ENCODE data around the gene TET3. TPM values are rescaled to one million over a fixed set of nuclear protein-coding genes. Genes with fewer than 3 reads are reported as not detected.

TET3 gene
- total and polyA plus RNA-seq, 2 of the 8 experiments (the other 6 are each of a cell fraction or from before 2014, with no cell fraction given): 4.5 to 21.1 TPM

- Histone ChIP-seq H2AFZ (ENCODE audit: low read length) (no peak overlapping the region), H3K27me3 (replicated peaks in 1 of 4; ENCODE audit: control insufficient read depth in 3 of 4, extremely low read depth in 1 of 4, insufficient read depth in 3 of 4, low read length in 3 of 4) (no peaks in the 10 kb centered on the region), H3K79me1 (ENCODE audit: low read depth, low read length) (peaks cover 28% of the 10 kb centered on the region), H3K23ac (ENCODE audit: insufficient read length) (no peak overlapping the region), H2BK12ac (ENCODE audit: low read depth, low read length) (peak overlapping the region; percentile 60; the same call in 1 of the 2 replicates), H3K4me3 (ENCODE audit: extremely low read depth in 1 of 4, insufficient read depth in 2 of 4, low read depth in 3 of 4, low read length in 4 of 4) (peak overlapping the region; percentile 70 to 91 (median 87)), H2BK20ac (ENCODE audit: low read length) (no peak overlapping the region), H3K36me3 (ENCODE audit: control insufficient read depth in 2 of 4, insufficient read depth in 4 of 4, low read length in 3 of 4) (peaks cover 0 to 4% (median 0%) of the 10 kb centered on the region in 4 experiments; a peak in 1 of 8 replicates), H3K4me1 (replicated peaks in 1 of 4; ENCODE audit: control insufficient read depth in 3 of 4, insufficient read depth in 4 of 4, low read length in 3 of 4) (peaks cover 14 to 39% (median 26%) of the 10 kb centered on the region in 4 experiments), H3K56ac (replicated peaks; ENCODE audit: insufficient read length, low read depth, low read length) (no peak overlapping the region), H4K8ac (ENCODE audit: extremely low read depth, insufficient read depth, low read length) (no peak overlapping the region), H3K4me2 (ENCODE audit: insufficient read depth in 1 of 2, low read depth in 2 of 2, low read length in 2 of 2) (peak overlapping the region; percentile 78 to 81), H2BK120ac (replicated peaks; ENCODE audit: low read depth, low read length) (no peak overlapping the region), H2AK5ac (ENCODE audit: low read depth, low read length) (0 out of 2 replicates have a peak overlapping the region, but pooled peaks have one; percentile 4), H3K23me2 (ENCODE audit: low read depth, low read length) (peaks cover 2% of the 10 kb centered on the region; the same call in 1 of the 2 replicates), H2BK15ac (ENCODE audit: low read length) (0 out of 2 replicates have a peak overlapping the region, but pooled peaks have one; percentile 29), H3K14ac (ENCODE audit: insufficient read length) (no peak overlapping the region), H3K9me3 (ENCODE audit: insufficient read depth in 2 of 2, low read depth in 1 of 2, low read length in 1 of 2) (no peaks in the 10 kb centered on the region), H4K20me1 (replicated peaks in 1 of 2; ENCODE audit: control insufficient read depth in 1 of 2, insufficient read depth in 2 of 2, low read length in 2 of 2) (peaks cover 23 to 35% of the 10 kb centered on the region in 2 experiments), H4K91ac (replicated peaks; ENCODE audit: insufficient read length, low read length) (no peak overlapping the region), H4K5ac (ENCODE audit: insufficient read length, low read depth, low read length) (no peak overlapping the region), H3K27ac (ENCODE audit: low read depth, low read length) (no peak overlapping the region), H3K79me2 (ENCODE audit: control insufficient read depth in 1 of 2, insufficient read depth in 2 of 2, low read length in 2 of 2) (peaks cover 0 to 81% of the 10 kb centered on the region in 2 experiments; a peak in 2 of 4 replicates), H3K18ac (ENCODE audit: extremely low read depth, low read length) (no peak overlapping the region), H3K4ac (replicated peaks; ENCODE audit: insufficient read length, low read depth, low read length) (no peak overlapping the region), H3K9ac (replicated peaks in 1 of 4; ENCODE audit: extremely low read depth in 1 of 4, low read depth in 3 of 4, low read length in 3 of 4) (peak overlapping the region in 1 of 4 experiments; percentile 11; a peak in 1 of 7 replicates), H2BK5ac (ENCODE audit: low read depth, low read length) (peak overlapping the region; percentile 83)
- WGBS, 2 experiments (ENCODE audit: extremely low coverage in 1 of 2, insufficient coverage in 1 of 2, insufficient read length in 1 of 2, insufficient replicate concordance in 2 of 2, low coverage in 1 of 2, low lambda C conversion rate in 2 of 2, missing lambda C conversion rate in 1 of 2): 39% methylated on average over 12 of the region's 16 CpGs; no CpG with 5 or more reads in 1 of the 2 experiments
- ChIA-PET CTCF (ENCODE audit: partially characterized antibody) (interaction anchor here (0.8 to 1.6 kb wide), 6 partner anchors 16 to 135 kb away, joined by 3 to 4 read pairs (median 3); no protein-coding TSS in a partner anchor), POLR2A (ENCODE audit: partially characterized antibody) (interaction anchor here (0.8 to 11.4 kb wide), 11 partner anchors 10 to 387 kb away, joined by 3 to 94 read pairs (median 4); partner anchors contain the start of gene TET3)
- no peak for FAIRE-seq
- DNase-seq (ENCODE audit: low read depth in 1 of 2, low spot score in 2 of 2): no peak
- TF ChIP-seq BACH1 (IDR thresholded peaks at IDR 0.05; ENCODE audit: low read length): peak; percentile 57; the same call in 1 of the 2 replicates
- no peak for TF ChIP-seq EZH2 (IDR thresholded peaks at IDR 0.05; ENCODE audit: low read depth, low read length, severe bottlenecking)
These were observed 18.9 kb downstream of the TET3 start for GRCh38 chr2:74003494-74004211.

Measured in H1 (cell line).